Heart left ventricle (tissue), 16 donors: Measurements from ENCODE around the gene TNS3. TPM values are rescaled to one million over a fixed set of nuclear protein-coding genes. Genes with fewer than 3 reads are reported as not detected.

Experiments used
- ATAC-seq, 4 donors: fragments of 200-7000 bp; cut with Tn5 transposase; one replicate each; pipeline ENCODE4 v1.9.1; 2020 to 2022; ENCODE audit warnings: moderate library complexity in 4 of 4, mild to moderate bottlenecking in 3 of 4, moderate number of reproducible peaks in 1 of 4
- DNase-seq, 5 donors: peaks; one replicate each; pipeline ENCODE4 v3.0.0-alpha.2; 2020
- H3K27ac ChIP-seq, 12 donors: fragments of 200-600 bp; sonication (generic) in 4 of 12; one replicate each; pipeline versions ENCODE4 v1.5.0 to v1.8.0; 2016 to 2022; ENCODE audit warnings: mild to moderate bottlenecking in 2 of 12
- H3K27me3 ChIP-seq, 9 donors: fragments of 200-600 bp; sonication (generic) in 2 of 9; one replicate each; pipeline versions ENCODE4 v1.5.1 to v1.8.0; 2016 to 2022; ENCODE audit warnings: mild to moderate bottlenecking in 3 of 9
- H3K36me3 ChIP-seq, 9 donors: fragments of 200-600 bp; sonication (generic) in 2 of 9; one replicate each; pipeline versions ENCODE4 v1.5.0 to v1.8.0; 2018 to 2022; ENCODE audit warnings: mild to moderate bottlenecking in 2 of 9
- H3K4me1 ChIP-seq, 12 donors: fragments of 200-600 bp; sonication (generic) in 4 of 12; one replicate each; pipeline versions ENCODE4 v1.5.0 to v1.8.0; 2016 to 2022; ENCODE audit warnings: mild to moderate bottlenecking in 3 of 12
- H3K4me3 ChIP-seq, 12 donors: fragments of 200-600 bp; sonication (generic) in 4 of 12; one replicate each; pipeline versions ENCODE4 v1.5.0 to v1.8.0; 2017 to 2022; ENCODE audit warnings: mild to moderate bottlenecking in 9 of 12, moderate library complexity in 4 of 12
- H3K9me3 ChIP-seq, 12 donors: fragments of 200-600 bp; sonication (generic) in 4 of 12; one replicate each; pipeline versions ENCODE4 v1.5.0 to v1.8.0; 2016 to 2022; ENCODE audit warnings: mild to moderate bottlenecking in 1 of 12
- POLR2A ChIP-seq, 2 donors: fragments of 450-650 bp; IDR thresholded peaks; one replicate each; pipeline ENCODE4 v1.6.1; 2017; ENCODE audit warnings: antibody characterized with exemption in 2 of 2, mild to moderate bottlenecking in 2 of 2, moderate library complexity in 2 of 2
- WGBS, 4 donors: extraction: QIAGEN DNeasy Blood & Tissue Kit in 2 of 4; methylation state at CpG; one replicate each; pipeline versions ENCODE4 v1.1.5 to v1.1.7; 2013 to 2018; 5-methylcytosine and 5-hydroxymethylcytosine counted together
- intact Hi-C, 10 donors: fragments of 100-400 bp; cut with DNase I; formaldehyde crosslinking; loops; one replicate each; pipeline versions ENCODE4 v1.11.1 to v1.14.2; 2022
- polyA plus RNA-seq, 2 donors: library from polyadenylated mRNA; stranded (reverse); fragments of 200-250 nt; gene quantifications; one replicate each; pipeline ENCODE4 v1.2.3, GENCODE V29; 2013
- total RNA-seq, 9 donors: library from RNA; depleted of rRNA in 2 of 9; stranded (reverse); fragments of >200 nt in 2 of 9; fragmentation: NEBNext Ultra II Directional in 3 of 9; extraction: Animal tissue kit (Norgen Biotek cat#: 25700) in 3 of 9; gene quantifications; one replicate each; pipeline versions ENCODE4 v1.1.0 to v1.2.4, GENCODE V29; 2016 to 2023
- TF ChIP-seq, protein P1 (sequence below), 12 donors: fragments of 200-600 bp; sonication (generic) in 4 of 12; IDR thresholded peaks; one replicate each; pipeline versions ENCODE4 v1.5.0 to v1.8.0; 2018 to 2022; ENCODE audit warnings: antibody characterized with exemption in 12 of 12, mild to moderate bottlenecking in 5 of 12
- donor health status: ischemic (EF 13 %, LVEDD 7.1; RV severe dilation, severe dysfunction).
- donor health status: healthy with polysubstance abuse.
- donor health status: DM: no; HTN: yes; CAD: no.
- donor health status: DM: no; HTN: no; CAD: no.
- donor health status: ischemic (EF 25% LVEDD 6.9; RV normal size, moderate dysfunction).
- donor health status: ischemic (EF 25% LVEDD 5.7; RV mildly dilated, moderate dysfunction).
- donor health status: healthy.
- donor health status: DM: yes; HTN: yes; CAD: no.
- donor health status: ischemic (EF 35%, LVEDD 5.7; RV mildly dilated, moderate dysfunction).
- donor health status: nonischemic (EF 11% LVEDD 7.7; RV severe dilation, severe dysfunction).
- donor health status: DM: yes; HTN: yes; CAD: no.
- donor health status: PGD.
- donor health status: ischemic (EF 29% LVEDD 5.4; RV normal size, mild dysfunction).
- donor health status: nonischemic (EF 23%, LVEDD 6.1; RV moderate dilation, normal function).

Gene TNS3
- total and polyA plus RNA-seq, 11 donors: 10.1 to 116 (median 32.7) TPM

DNA sequence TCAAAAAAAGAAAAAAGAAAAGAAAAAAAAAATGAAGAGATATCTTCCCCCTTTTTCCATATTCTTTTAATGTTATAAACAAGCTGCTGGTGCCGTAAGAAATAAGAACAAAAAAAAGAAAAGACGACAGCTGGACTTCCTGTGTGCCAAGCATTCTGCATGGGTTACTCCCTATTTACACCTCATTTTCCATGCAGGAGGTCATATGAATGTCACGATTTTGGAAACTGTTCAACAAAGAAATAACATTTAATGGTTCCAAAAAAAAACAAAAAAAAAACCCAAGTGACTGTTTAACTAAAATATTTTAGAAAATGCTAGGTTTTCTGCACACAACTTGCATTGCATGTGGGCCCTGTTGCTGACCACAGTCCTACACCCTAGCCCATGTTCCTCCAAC is 159.3 kb downstream of the TNS3 start:
- H3K36me3 ChIP-seq: peaks cover 0 to 89% (median 30%) of the 10 kb centered on the region in 9 donors

DNA sequence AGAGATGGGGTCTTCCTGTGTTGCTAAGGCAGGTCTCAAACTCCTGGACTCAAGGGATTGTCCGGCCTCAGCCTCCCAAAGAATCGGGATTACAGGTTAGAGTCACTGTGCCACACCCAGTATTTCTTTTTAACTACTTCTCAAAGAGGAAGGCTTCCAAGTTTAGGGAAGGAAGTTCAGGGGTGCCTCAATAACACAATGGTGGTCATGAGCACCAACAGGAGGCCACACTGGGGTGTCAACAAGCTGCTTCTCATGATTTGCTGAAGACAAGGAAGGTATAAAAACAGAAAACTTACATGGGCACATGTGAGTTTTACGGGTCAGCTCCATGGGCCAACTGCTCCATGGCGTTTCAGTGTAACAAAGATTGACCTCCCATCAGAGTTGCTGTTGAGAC is 160.5 kb downstream of the TNS3 start:
- ATAC-seq (no peak), DNase-seq (no peak)
- no peak for TF ChIP-seq POLR2A (IDR thresholded peaks at IDR 0.05)
- TF ChIP-seq, protein P1, sequence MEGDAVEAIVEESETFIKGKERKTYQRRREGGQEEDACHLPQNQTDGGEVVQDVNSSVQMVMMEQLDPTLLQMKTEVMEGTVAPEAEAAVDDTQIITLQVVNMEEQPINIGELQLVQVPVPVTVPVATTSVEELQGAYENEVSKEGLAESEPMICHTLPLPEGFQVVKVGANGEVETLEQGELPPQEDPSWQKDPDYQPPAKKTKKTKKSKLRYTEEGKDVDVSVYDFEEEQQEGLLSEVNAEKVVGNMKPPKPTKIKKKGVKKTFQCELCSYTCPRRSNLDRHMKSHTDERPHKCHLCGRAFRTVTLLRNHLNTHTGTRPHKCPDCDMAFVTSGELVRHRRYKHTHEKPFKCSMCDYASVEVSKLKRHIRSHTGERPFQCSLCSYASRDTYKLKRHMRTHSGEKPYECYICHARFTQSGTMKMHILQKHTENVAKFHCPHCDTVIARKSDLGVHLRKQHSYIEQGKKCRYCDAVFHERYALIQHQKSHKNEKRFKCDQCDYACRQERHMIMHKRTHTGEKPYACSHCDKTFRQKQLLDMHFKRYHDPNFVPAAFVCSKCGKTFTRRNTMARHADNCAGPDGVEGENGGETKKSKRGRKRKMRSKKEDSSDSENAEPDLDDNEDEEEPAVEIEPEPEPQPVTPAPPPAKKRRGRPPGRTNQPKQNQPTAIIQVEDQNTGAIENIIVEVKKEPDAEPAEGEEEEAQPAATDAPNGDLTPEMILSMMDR (IDR thresholded peaks at IDR 0.05): no peak
- WGBS, 4 donors: 87 to 96% (median 91%) methylated on average over 4 of the region's 4 CpGs
- Histone ChIP-seq H3K9me3 (no peaks in the 10 kb centered on the region), H3K4me3 (no peak overlapping the region), H3K36me3 (peaks cover 0 to 93% (median 27%) of the 10 kb centered on the region in 9 donors), H3K4me1 (peaks cover 0 to 14% (median 0%) of the 10 kb centered on the region in 12 donors), H3K27me3 (no peaks in the 10 kb centered on the region), H3K27ac (no peak overlapping the region)
- intact Hi-C loops: no loop called here

More for the DNA sequence above, 159.3 kb downstream of the TNS3 start:
- Histone ChIP-seq H3K9me3 (no peaks in the 10 kb centered on the region), H3K27ac (no peak overlapping the region), H3K4me3 (no peak overlapping the region), H3K4me1 (peaks cover 0 to 14% (median 2%) of the 10 kb centered on the region in 12 donors), H3K27me3 (no peaks in the 10 kb centered on the region)
- intact Hi-C loops: no loop called here
- TF ChIP-seq POLR2A (IDR thresholded peaks at IDR 0.05): no peak
- 43 to 69% (median 59%) methylated on average over 3 of the region's 3 CpGs for WGBS, 4 donors
- no peak for DNase-seq
- ATAC-seq: no peak

DNA sequence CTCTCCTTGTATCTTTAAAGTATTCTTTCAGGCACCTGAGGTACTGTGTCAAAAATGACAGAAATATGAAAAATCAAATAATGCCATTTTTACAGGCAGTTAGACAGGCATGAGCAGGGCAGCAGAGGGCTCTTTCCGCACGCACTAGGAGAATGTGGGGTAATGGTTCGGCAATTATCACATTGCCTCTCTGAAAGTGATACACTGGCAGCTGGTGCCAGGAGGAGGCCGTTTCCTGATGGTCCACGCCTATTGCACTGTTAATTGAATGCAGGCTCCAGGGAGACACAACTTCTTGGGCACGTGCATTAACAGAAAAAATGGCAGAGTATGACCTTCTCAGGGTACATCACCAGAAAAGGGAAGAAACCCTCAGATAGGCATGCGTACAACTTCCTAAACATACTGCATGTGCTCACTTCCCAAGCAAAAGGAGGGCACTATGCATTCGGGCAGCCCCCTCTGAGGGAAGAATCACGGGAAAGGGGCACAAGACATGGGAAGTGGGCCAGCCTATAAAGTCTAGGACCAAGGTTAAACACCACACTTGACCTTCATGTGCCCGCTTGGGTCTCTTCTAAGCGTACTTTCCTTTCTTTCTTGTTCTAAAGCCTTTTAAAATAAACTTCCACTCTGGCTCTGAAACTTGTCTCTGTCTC is 161.7 kb downstream of the TNS3 start:
- DNase-seq (no peak), ATAC-seq (no peak)
- Histone ChIP-seq H3K27me3 (no peaks in the 10 kb centered on the region), H3K36me3 (peaks cover 0 to 93% (median 21%) of the 10 kb centered on the region in 9 donors), H3K27ac (no peak overlapping the region), H3K9me3 (no peaks in the 10 kb centered on the region), H3K4me1 (peaks cover 0 to 14% (median 0%) of the 10 kb centered on the region in 12 donors), H3K4me3 (no peak overlapping the region)
- TF ChIP-seq, protein P1 (IDR thresholded peaks at IDR 0.05): no peak
- no peak for TF ChIP-seq POLR2A (IDR thresholded peaks at IDR 0.05)
- intact Hi-C loops: no loop called here
- 96 to 98% (median 97%) methylated on average over 11 of the region's 11 CpGs for WGBS, 4 donors

DNA sequence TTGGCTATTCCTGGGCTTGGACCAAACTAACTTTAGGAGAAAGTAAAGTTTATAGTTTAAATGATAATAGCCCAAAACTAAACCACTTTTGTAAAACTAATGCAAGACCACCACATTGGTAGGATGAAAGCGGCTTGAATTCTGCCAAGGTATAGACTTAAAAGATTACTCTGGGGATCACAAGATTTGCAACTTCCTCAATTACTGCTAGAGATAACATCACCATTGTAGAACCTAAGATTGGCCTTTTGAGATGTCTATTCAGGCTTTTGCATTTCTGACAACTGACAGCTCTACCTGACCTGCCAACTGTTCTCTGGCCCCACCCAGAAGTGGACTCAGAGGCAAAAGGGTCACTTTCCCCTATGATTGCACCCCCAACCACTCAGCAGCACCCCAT is 162.4 kb downstream of the TNS3 start:
- intact Hi-C loops: loop anchor here in 1 of 10 donors (5.0 kb wide), 1 partner anchor 137 kb away; no protein-coding TSS in a partner anchor
- no peak for DNase-seq
- Histone ChIP-seq H3K27me3 (no peaks in the 10 kb centered on the region), H3K4me3 (no peak overlapping the region), H3K9me3 (no peaks in the 10 kb centered on the region), H3K4me1 (peaks cover 0 to 14% (median 0%) of the 10 kb centered on the region in 12 donors), H3K27ac (no peak overlapping the region), H3K36me3 (peaks cover 0 to 93% (median 13%) of the 10 kb centered on the region in 9 donors)
- ATAC-seq: no peak
- no peak for TF ChIP-seq POLR2A (IDR thresholded peaks at IDR 0.05)
- TF ChIP-seq, protein P1 (IDR thresholded peaks at IDR 0.05): no peak
- 90 to 100% (median 98%) methylated on average over 1 of the region's 1 CpG for WGBS, 4 donors
